Liver (tissue), 9 donors: ENCODE measurements around the gene COMMD4. TPM values are rescaled to one million over a fixed set of nuclear protein-coding genes. Genes with fewer than 3 reads are reported as not detected.

Source experiments
- DNase-seq: peaks from one replicate; pipeline ENCODE4 v3.0.0-alpha.2; 2017; ENCODE audit warnings: low spot score
- H3K27ac ChIP-seq, 2 donors: one replicate each; pipeline ENCODE4 v1.7.0; 2013; ENCODE audit warnings: inconsistent platforms in 2 of 2, low read length in 2 of 2, control low read depth in 1 of 2, low read depth in 1 of 2, mild to moderate bottlenecking in 1 of 2
- H3K27me3 ChIP-seq, 4 donors: one replicate each; pipeline versions ENCODE4 v1.6.1 to v1.7.0; 2013; ENCODE audit warnings: low read length in 3 of 4, inconsistent platforms in 1 of 4, mild to moderate bottlenecking in 1 of 4, moderate library complexity in 1 of 4; ENCODE audit not compliant: control insufficient read depth in 4 of 4, insufficient read depth in 4 of 4
- H3K36me3 ChIP-seq, 4 donors: one replicate each; pipeline versions ENCODE4 v1.6.1 to v1.7.0; 2013; ENCODE audit warnings: low read length in 3 of 4, mild to moderate bottlenecking in 3 of 4, low read depth in 1 of 4, moderate library complexity in 1 of 4; ENCODE audit not compliant: control insufficient read depth in 4 of 4, insufficient read depth in 3 of 4
- H3K4me1 ChIP-seq, 4 donors: one replicate each; pipeline versions ENCODE4 v1.6.1 to v1.7.0; 2013; ENCODE audit warnings: low read length in 3 of 4, mild to moderate bottlenecking in 3 of 4, moderate library complexity in 1 of 4; ENCODE audit not compliant: control insufficient read depth in 4 of 4, insufficient read depth in 4 of 4
- H3K4me3 ChIP-seq, 3 donors: one replicate each; pipeline versions ENCODE4 v1.6.1 to v1.7.0; 2013; ENCODE audit warnings: low read length in 3 of 3, control low read depth in 1 of 3, low read depth in 1 of 3, mild to moderate bottlenecking in 1 of 3
- H3K9ac ChIP-seq, 2 donors: one replicate each; pipeline ENCODE4 v1.7.0; 2013; ENCODE audit warnings: low read length in 2 of 2, mild to moderate bottlenecking in 2 of 2, moderate library complexity in 2 of 2, control low read depth in 1 of 2, low read depth in 1 of 2
- H3K9me3 ChIP-seq, 4 donors: one replicate each; pipeline versions ENCODE4 v1.6.1 to v1.7.0; 2013; ENCODE audit warnings: low read length in 3 of 4; ENCODE audit not compliant: control insufficient read depth in 4 of 4
- EGR1 ChIP-seq, 2 donors: IDR thresholded peaks; 2 replicates each; pipeline ENCODE4 v1.6.1; 2016 to 2018; ENCODE audit warnings: antibody characterized with exemption in 2 of 2, low read depth in 2 of 2
- FOXA1 ChIP-seq: IDR thresholded peaks from 2 replicates; pipeline ENCODE4 v1.6.1; 2016; ENCODE audit warnings: antibody characterized with exemption
- FOXA2 ChIP-seq: IDR thresholded peaks from 2 replicates; pipeline ENCODE4 v1.6.1; 2016; ENCODE audit warnings: antibody characterized with exemption
- GABPA ChIP-seq, 2 donors: IDR thresholded peaks in 1 of 2; conservative IDR thresholded peaks in 1 of 2; 2 replicates each; pipeline ENCODE4 v1.6.1; 2016; ENCODE audit warnings: antibody characterized with exemption in 2 of 2, mild to moderate bottlenecking in 1 of 2, moderate library complexity in 1 of 2
- HNF4A ChIP-seq, 2 donors: conservative IDR thresholded peaks; 2 replicates each; pipeline ENCODE4 v1.6.1; 2016; ENCODE audit warnings: antibody characterized with exemption in 2 of 2, mild to moderate bottlenecking in 2 of 2
- HNF4G ChIP-seq: IDR thresholded peaks from 2 replicates; pipeline ENCODE4 v1.6.1; 2016; ENCODE audit warnings: antibody characterized with exemption
- JUND ChIP-seq, 2 donors: IDR thresholded peaks; 2 replicates each; pipeline ENCODE4 v1.6.1; 2016; ENCODE audit warnings: antibody characterized with exemption in 2 of 2
- NR2F2 ChIP-seq: IDR thresholded peaks from 2 replicates; pipeline ENCODE4 v1.6.1; 2016; ENCODE audit warnings: antibody characterized with exemption
- RAD21 ChIP-seq, 2 donors: IDR thresholded peaks; 2 replicates each; pipeline ENCODE4 v1.6.1; 2016; ENCODE audit warnings: antibody characterized with exemption in 2 of 2, mild to moderate bottlenecking in 2 of 2
- RXRA ChIP-seq, 2 donors: IDR thresholded peaks; 2 replicates each; pipeline ENCODE4 v1.6.1; 2017 to 2018; ENCODE audit warnings: antibody characterized with exemption in 2 of 2, mild to moderate bottlenecking in 1 of 2
- SP1 ChIP-seq: IDR thresholded peaks from 2 replicates; pipeline ENCODE4 v1.6.1; 2018; ENCODE audit warnings: antibody characterized with exemption, mild to moderate bottlenecking
- TAF1 ChIP-seq: conservative IDR thresholded peaks from 2 replicates; pipeline ENCODE4 v1.6.1; 2016; ENCODE audit warnings: antibody characterized with exemption, mild to moderate bottlenecking
- YY1 ChIP-seq: IDR thresholded peaks from 2 replicates; pipeline ENCODE4 v1.6.1; 2016; ENCODE audit warnings: antibody characterized with exemption, mild to moderate bottlenecking
- WGBS: extraction: QIAGEN DNeasy Blood & Tissue Kit; methylation state at CpG from one replicate; pipeline ENCODE4 v1.1.7; 2013; 5-methylcytosine and 5-hydroxymethylcytosine counted together
- polyA plus RNA-seq, 2 donors: library from polyadenylated mRNA; stranded (reverse) in 1 of 2; unstranded in 1 of 2; fragments of 200-250 nt in 1 of 2; fragments of >200 nt in 1 of 2; fragmentation: Nextera tagmentation in 1 of 2; extraction: Ambion mirVana in 1 of 2; gene quantifications; one replicate each; pipeline versions ENCODE4 v1.2.1 to v1.2.3, GENCODE V29; 2013 to 2015
- total RNA-seq, 2 donors: library from RNA; depleted of rRNA; stranded (reverse); fragments of >200 nt; gene quantifications; one replicate each; pipeline ENCODE4 v1.2.3, GENCODE V29; 2014
- TF ChIP-seq, protein P1 (sequence below): IDR thresholded peaks from 2 replicates; pipeline ENCODE4 v1.6.1; 2016; ENCODE audit warnings: antibody characterized with exemption
- TF ChIP-seq, protein P2 (sequence below): fragments of 150-350 bp; IDR thresholded peaks from 2 replicates; pipeline ENCODE4 v1.5.1; 2017; ENCODE audit warnings: improper control_type of control experiment, low read depth, low read length; ENCODE audit not compliant: missing input control
- TF ChIP-seq, protein P3 (sequence below): IDR thresholded peaks from 2 replicates; pipeline ENCODE4 v1.6.1; 2016; ENCODE audit warnings: antibody characterized with exemption
- TF ChIP-seq, protein P4 (sequence below): IDR thresholded peaks from 2 replicates; pipeline ENCODE4 v1.6.1; 2016; ENCODE audit warnings: antibody characterized with exemption, mild to moderate bottlenecking
- TF ChIP-seq, protein P5 (sequence below): IDR thresholded peaks from 2 replicates; pipeline ENCODE4 v1.6.1; 2016; ENCODE audit warnings: antibody characterized with exemption
- donor health status: healthy.
- donor health status: healthy.
- donor health status: healthy.
- donor health status: healthy.
- donor health status: healthy.

The COMMD4 gene
- total and polyA plus RNA-seq, 4 donors: 21.2 to 56.0 (median 37.3) TPM

DNA sequence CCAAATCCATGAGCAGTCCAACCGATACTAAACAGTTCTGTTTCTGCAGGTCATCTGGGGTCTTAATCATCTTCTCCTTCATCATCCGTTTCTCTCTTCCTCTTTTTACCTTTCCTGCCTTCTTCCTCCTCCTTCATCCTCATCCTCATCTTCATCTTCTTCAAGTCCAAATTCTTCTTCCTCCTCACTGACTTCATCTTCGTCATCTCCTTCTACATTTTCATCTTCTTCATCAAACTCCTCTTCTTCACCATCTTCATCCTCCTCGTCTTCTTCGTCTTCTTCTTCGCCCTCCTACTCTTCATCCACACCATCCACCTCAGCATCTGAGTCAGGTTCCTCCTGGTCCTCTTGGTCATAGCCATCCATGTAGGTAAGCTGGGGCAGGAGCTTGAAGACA, 14.2 kb upstream of the COMMD4 start:
- H3K27me3 ChIP-seq: no peaks in the 10 kb centered on the region
- TF ChIP-seq RAD21 (IDR thresholded peaks at IDR 0.05): no peak
- no peaks in the 10 kb centered on the region for H3K4me1 ChIP-seq
- H3K9ac ChIP-seq: no peak overlapping the region
- no peaks in the 10 kb centered on the region for H3K9me3 ChIP-seq
- no peak overlapping the region for H3K4me3 ChIP-seq
- 90% methylated on average over 6 of the region's 6 CpGs for WGBS
- H3K27ac ChIP-seq: no peak overlapping the region
- no peaks in the 10 kb centered on the region for H3K36me3 ChIP-seq
- no peak for DNase-seq

DNA sequence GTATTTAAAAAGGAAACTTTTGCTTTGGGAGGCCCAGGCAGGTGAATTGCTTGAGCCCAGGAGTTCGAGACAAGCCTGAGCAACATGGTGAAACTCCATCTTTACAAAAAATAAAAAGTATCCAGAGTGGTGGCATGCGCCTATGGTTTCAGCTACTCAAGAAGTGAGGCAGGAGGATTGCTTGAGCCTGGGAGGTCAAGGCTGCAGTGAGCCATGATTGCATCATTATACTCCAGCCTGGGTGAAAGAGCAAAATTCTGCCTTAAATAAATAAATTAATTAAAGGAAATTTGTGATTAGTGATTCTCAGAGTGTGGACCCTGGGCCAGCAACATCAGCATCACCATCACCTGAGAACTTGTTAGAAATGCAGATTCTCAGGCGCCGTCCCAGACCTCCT, 9.9 kb upstream of the COMMD4 start:
- Histone ChIP-seq H3K4me3 (no peak overlapping the region), H3K36me3 (no peaks in the 10 kb centered on the region), H3K27ac (no peak overlapping the region), H3K9ac (no peak overlapping the region), H3K9me3 (no peaks in the 10 kb centered on the region), H3K4me1 (no peaks in the 10 kb centered on the region), H3K27me3 (no peaks in the 10 kb centered on the region)
- DNase-seq: no peak
- WGBS: 93% methylated on average over 4 of the region's 4 CpGs
- TF ChIP-seq, protein P1, sequence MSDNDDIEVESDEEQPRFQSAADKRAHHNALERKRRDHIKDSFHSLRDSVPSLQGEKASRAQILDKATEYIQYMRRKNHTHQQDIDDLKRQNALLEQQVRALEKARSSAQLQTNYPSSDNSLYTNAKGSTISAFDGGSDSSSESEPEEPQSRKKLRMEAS: no peak
- TF ChIP-seq SP1 (no peak), NR2F2 (no peak), FOXA1 (no peak), YY1 (no peak), RXRA (IDR thresholded peaks at IDR 0.05) (no peak), HNF4A (conservative IDR thresholded peaks at IDR 0.05) (no peak), GABPA (IDR thresholded peaks at IDR 0.05 in 1 of 2, conservative IDR thresholded peaks at IDR 0.05 in 1 of 2) (no peak)
- TF ChIP-seq, protein P2, sequence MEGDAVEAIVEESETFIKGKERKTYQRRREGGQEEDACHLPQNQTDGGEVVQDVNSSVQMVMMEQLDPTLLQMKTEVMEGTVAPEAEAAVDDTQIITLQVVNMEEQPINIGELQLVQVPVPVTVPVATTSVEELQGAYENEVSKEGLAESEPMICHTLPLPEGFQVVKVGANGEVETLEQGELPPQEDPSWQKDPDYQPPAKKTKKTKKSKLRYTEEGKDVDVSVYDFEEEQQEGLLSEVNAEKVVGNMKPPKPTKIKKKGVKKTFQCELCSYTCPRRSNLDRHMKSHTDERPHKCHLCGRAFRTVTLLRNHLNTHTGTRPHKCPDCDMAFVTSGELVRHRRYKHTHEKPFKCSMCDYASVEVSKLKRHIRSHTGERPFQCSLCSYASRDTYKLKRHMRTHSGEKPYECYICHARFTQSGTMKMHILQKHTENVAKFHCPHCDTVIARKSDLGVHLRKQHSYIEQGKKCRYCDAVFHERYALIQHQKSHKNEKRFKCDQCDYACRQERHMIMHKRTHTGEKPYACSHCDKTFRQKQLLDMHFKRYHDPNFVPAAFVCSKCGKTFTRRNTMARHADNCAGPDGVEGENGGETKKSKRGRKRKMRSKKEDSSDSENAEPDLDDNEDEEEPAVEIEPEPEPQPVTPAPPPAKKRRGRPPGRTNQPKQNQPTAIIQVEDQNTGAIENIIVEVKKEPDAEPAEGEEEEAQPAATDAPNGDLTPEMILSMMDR: no peak

DNA sequence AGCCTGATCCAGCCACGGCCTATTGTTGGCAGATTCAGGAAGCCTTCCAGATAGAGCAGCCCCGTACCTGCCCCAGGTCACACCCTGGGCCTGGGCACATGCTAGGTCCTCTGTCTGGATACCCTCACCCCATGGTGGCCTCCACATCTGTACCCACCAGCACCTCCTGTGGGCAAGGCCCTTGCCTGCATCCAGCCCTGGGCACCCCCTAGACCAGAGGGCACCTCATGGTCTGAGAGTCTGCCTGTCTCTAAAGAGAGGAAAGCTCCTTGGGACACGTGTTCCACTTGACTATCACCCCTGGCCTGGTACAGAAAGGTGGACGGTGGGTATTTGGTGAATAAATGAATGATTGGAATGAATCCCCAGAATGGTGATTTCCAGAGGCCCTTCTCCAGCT, 8.9 kb upstream of the COMMD4 start:
- no peak for TF ChIP-seq RXRA (IDR thresholded peaks at IDR 0.05)
- TF ChIP-seq GABPA (IDR thresholded peaks at IDR 0.05 in 1 of 2, conservative IDR thresholded peaks at IDR 0.05 in 1 of 2): no peak
- no peak for TF ChIP-seq EGR1 (IDR thresholded peaks at IDR 0.05; ENCODE audit: low read depth in 2 of 2)
- TF ChIP-seq, protein P3, sequence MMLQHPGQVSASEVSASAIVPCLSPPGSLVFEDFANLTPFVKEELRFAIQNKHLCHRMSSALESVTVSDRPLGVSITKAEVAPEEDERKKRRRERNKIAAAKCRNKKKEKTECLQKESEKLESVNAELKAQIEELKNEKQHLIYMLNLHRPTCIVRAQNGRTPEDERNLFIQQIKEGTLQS: no peak
- TF ChIP-seq HNF4A (conservative IDR thresholded peaks at IDR 0.05): no peak
- no peak for TF ChIP-seq JUND (IDR thresholded peaks at IDR 0.05)
- no peak for TF ChIP-seq SP1
- TF ChIP-seq, protein P1: no peak
- no peak for TF ChIP-seq NR2F2
- TF ChIP-seq FOXA2: no peak
- TF ChIP-seq TAF1: no peak
- no peak for TF ChIP-seq RAD21 (IDR thresholded peaks at IDR 0.05)
- TF ChIP-seq FOXA1: no peak
- TF ChIP-seq, protein P4, sequence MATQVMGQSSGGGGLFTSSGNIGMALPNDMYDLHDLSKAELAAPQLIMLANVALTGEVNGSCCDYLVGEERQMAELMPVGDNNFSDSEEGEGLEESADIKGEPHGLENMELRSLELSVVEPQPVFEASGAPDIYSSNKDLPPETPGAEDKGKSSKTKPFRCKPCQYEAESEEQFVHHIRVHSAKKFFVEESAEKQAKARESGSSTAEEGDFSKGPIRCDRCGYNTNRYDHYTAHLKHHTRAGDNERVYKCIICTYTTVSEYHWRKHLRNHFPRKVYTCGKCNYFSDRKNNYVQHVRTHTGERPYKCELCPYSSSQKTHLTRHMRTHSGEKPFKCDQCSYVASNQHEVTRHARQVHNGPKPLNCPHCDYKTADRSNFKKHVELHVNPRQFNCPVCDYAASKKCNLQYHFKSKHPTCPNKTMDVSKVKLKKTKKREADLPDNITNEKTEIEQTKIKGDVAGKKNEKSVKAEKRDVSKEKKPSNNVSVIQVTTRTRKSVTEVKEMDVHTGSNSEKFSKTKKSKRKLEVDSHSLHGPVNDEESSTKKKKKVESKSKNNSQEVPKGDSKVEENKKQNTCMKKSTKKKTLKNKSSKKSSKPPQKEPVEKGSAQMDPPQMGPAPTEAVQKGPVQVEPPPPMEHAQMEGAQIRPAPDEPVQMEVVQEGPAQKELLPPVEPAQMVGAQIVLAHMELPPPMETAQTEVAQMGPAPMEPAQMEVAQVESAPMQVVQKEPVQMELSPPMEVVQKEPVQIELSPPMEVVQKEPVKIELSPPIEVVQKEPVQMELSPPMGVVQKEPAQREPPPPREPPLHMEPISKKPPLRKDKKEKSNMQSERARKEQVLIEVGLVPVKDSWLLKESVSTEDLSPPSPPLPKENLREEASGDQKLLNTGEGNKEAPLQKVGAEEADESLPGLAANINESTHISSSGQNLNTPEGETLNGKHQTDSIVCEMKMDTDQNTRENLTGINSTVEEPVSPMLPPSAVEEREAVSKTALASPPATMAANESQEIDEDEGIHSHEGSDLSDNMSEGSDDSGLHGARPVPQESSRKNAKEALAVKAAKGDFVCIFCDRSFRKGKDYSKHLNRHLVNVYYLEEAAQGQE: no peak
- TF ChIP-seq, protein P2: no peak
- TF ChIP-seq HNF4G: no peak
- no peak for TF ChIP-seq YY1
- TF ChIP-seq, protein P5, sequence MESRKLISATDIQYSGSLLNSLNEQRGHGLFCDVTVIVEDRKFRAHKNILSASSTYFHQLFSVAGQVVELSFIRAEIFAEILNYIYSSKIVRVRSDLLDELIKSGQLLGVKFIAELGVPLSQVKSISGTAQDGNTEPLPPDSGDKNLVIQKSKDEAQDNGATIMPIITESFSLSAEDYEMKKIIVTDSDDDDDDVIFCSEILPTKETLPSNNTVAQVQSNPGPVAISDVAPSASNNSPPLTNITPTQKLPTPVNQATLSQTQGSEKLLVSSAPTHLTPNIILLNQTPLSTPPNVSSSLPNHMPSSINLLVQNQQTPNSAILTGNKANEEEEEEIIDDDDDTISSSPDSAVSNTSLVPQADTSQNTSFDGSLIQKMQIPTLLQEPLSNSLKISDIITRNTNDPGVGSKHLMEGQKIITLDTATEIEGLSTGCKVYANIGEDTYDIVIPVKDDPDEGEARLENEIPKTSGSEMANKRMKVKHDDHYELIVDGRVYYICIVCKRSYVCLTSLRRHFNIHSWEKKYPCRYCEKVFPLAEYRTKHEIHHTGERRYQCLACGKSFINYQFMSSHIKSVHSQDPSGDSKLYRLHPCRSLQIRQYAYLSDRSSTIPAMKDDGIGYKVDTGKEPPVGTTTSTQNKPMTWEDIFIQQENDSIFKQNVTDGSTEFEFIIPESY: no peak
- no peak overlapping the region for H3K27ac ChIP-seq
- no peaks in the 10 kb centered on the region for H3K4me1 ChIP-seq
- H3K36me3 ChIP-seq: no peaks in the 10 kb centered on the region
- no peak overlapping the region for H3K9ac ChIP-seq
- 89% methylated on average over 4 of the region's 4 CpGs for WGBS
- no peaks in the 10 kb centered on the region for H3K27me3 ChIP-seq
- no peak for DNase-seq
- H3K4me3 ChIP-seq: no peak overlapping the region
- no peaks in the 10 kb centered on the region for H3K9me3 ChIP-seq
